GM10266 (cell line): ENCODE data around the gene IFI27.
"Not testable (repeated sequence)": the region's sequence is repeated elsewhere in the genome, so short reads cannot be mapped to it uniquely, and the experiment has no call there.

Source experiments
- DNase-seq: peaks from one replicate; pipeline ENCODE4 v3.0.0; 2012; ENCODE audit errors: extremely low spot score
- TF ChIP-seq, protein P1 (sequence below): IDR thresholded peaks from 2 replicates; pipeline ENCODE4 v1.5.1; 2012; ENCODE audit warnings: mild to moderate bottlenecking, low read depth; ENCODE audit not compliant: control insufficient read depth, insufficient read depth; ENCODE audit errors: missing control alignments

The IFI27 gene

GRCh38 chr14:94110552-94111181 is at the start of gene IFI27:
Gene IFI27 (plus strand): TSS chr14:94110736.
- no peak for DNase-seq
- TF ChIP-seq, protein P1, sequence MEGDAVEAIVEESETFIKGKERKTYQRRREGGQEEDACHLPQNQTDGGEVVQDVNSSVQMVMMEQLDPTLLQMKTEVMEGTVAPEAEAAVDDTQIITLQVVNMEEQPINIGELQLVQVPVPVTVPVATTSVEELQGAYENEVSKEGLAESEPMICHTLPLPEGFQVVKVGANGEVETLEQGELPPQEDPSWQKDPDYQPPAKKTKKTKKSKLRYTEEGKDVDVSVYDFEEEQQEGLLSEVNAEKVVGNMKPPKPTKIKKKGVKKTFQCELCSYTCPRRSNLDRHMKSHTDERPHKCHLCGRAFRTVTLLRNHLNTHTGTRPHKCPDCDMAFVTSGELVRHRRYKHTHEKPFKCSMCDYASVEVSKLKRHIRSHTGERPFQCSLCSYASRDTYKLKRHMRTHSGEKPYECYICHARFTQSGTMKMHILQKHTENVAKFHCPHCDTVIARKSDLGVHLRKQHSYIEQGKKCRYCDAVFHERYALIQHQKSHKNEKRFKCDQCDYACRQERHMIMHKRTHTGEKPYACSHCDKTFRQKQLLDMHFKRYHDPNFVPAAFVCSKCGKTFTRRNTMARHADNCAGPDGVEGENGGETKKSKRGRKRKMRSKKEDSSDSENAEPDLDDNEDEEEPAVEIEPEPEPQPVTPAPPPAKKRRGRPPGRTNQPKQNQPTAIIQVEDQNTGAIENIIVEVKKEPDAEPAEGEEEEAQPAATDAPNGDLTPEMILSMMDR, result no peak

DNA sequence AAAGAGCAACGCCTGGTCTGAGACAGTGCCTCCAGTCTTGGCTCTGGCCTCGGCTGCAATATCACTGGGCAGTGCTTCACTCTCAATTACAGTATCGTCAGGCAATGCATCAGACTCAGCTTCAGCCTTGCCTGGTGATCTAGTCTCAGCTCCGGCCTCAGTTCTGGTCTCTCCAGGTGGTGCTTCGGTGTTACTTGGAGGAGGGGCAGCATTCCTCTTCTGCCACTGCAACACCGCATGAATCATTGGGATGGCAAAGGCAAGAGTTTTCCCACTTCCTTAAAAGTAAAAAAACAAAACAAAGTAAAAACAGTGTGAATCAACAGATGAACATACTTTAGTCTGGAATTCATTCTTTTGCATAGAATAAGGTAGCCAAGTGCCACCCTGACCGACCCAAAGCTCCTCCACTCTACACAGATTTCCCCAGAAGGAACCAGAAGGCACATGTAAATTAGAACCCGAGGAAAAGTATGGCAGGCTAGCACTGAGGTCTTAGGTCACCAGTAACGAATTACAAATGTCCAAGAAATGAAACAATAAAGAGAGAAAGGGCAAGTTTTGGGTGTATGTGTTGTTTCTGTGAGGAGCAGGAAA is 48.1 kb upstream of the IFI27 start:
- DNase-seq, result no peak
- TF ChIP-seq, protein P1, result no peak

- no peak for DNase-seq
- TF ChIP-seq, protein P1, result no peak
Observed at GRCh38 chr14:94066089-94066676, 44.4 kb upstream of the IFI27 start.

GRCh38 chr14:94072076-94072475 is 38.5 kb upstream of the IFI27 start:
- DNase-seq, result not testable (repeated sequence)

DNA sequence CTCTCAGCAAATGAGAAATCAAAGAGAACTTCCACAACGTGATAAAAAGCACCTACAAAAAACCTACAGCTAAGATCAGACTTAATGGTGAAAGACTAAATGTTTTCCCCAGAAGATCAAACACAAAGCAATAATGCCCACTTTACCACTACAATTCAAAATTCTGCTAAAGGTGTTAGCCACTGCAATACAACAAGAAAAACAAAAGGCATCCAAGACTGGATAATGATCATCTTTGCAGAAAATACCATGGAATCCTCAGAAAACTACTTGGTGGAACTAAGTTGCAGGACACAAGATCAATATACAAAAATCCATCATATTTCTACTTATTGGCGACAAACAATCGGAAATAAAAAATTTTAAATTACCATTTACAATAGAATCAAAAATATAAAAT is 36.0 kb upstream of the IFI27 start:
- TF ChIP-seq, protein P1, result no peak
- no peak for DNase-seq

- no peak for DNase-seq
- TF ChIP-seq, protein P1, result no peak
Observed at GRCh38 chr14:94075008-94075407, 35.5 kb upstream of the IFI27 start.

DNA sequence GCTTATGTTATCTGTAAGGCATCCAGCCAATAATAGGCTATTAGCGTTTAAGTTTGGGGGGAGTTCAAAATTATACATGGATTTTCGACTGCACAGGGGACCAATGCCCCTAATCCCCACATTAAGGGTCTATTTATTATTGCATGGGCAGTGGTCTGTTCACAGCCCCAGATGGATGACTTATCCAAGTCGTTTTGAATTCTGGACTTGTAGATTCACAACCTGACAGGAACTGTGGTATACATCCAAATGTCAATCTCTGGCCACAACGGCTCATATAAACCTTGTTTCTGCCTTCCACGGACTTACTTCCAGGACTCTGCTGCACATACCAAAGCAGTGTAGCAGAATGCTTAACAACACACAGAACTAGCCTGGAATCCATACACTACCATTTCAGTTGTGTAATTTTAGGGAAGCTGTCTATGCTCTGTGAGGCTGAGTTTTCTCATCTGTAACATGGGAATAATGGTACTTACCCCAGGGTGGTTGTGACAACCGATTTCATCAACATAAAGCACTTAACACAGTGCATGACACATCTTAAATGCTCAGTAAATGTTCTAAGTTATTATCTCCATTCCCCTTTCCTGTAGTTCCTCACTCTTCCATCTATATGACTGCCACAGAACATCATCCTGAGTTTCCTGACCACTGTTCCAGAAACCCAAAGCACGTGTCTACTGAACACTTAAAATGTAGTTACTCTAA is 33.3 kb upstream of the IFI27 start:
- TF ChIP-seq, protein P1, result no peak
- DNase-seq, result no peak
